ENCODE results near the gene KRTAP3-3.
"Not testable (repeated sequence)": the region's sequence is repeated elsewhere in the genome, so short reads cannot be mapped to it uniquely, and the experiment has no call there.

Gene KRTAP3-3

DNA sequence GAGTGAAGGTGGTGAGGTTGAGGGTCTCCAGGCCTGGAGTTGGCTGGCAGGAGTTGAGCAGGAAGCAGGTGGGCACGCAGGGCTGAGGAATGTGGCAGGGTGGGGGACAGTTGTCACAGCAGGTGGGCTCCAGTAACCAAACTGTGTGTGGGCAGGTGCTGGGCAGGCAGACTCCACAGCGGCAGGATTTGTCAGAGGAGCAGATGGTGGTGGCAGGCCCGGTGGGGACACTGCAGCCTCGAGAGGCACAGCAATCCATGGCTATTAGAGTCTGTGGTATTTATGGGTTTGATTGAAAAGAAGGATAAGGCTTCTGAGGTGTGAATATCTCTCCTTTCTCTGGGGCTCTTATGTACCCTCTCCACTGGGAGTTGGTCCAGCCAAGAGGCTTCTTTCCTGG lies at the start of gene KRTAP3-3:
Gene KRTAP3-3, minus strand, starts transcription at position 326 of the 400 bp plus-strand sequence. Its CDS starts 67 bp downstream, at position 259.
- DNase-seq = no peak

DNA sequence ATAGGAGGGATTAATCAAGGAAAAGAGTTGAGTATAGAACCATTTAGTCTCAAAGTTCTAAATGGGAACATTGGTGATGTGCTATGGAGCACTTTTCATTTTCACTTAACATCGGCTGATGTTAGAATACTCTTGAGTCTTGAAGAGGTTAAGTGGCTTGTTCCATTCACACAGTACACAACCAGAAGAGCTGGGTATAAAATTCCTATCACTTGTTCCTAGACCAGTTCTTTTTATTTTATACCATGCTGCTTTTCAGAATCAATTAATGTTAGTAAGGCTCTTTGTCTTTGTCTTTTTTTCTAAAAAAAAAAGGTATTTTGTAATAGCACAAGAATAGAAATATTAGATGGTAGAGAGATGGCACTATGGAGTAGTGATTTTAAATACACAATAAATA lies 49.0 kb upstream of the KRTAP3-3 start:
- DNase-seq = no peak

DNA sequence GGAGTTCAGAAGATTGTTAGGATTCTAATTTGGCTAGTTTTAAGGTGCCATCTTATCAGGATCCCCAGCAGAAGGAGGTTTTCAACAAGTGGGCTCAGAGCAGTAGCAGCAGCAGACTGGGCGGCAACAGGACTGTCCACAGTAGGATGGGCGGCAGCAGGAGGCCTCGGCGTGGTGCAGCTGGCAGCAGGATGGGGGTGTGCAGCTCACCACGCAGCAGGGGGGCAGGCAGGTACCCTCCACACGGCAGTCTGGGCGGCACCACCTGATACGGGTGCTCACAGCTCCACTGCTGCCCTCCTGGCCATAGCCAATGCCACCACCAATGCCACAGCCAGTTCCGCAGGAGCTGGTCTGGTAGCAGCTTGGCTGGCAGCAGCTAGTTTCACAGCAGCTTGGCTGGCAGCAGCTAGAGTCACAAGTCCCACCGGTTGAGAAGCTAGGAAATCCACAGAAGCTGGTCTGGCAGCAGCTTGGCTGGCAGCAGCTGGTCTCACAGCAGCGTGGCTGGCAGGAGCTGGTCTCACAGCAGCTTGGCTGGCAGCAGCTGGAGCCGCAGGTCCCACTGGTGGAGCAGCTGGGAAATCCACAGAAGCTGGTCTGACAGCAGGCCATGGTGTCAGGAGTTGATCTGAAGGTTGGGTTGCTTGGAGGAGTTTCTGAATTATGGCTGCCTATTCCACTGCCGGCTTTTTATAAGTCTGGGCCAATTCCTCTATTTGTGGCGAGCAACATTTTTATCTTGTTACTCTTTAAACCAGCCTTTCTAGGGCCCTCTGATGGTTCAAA lies 47.0 kb upstream of the KRTAP3-3 start, which contains the start of gene KRTAP1-1:
Gene KRTAP1-1, minus strand, starts transcription at position 668 of the 789 bp plus-strand sequence. Its CDS starts 53 bp downstream, at position 615.
- not testable (repeated sequence) for DNase-seq

DNA sequence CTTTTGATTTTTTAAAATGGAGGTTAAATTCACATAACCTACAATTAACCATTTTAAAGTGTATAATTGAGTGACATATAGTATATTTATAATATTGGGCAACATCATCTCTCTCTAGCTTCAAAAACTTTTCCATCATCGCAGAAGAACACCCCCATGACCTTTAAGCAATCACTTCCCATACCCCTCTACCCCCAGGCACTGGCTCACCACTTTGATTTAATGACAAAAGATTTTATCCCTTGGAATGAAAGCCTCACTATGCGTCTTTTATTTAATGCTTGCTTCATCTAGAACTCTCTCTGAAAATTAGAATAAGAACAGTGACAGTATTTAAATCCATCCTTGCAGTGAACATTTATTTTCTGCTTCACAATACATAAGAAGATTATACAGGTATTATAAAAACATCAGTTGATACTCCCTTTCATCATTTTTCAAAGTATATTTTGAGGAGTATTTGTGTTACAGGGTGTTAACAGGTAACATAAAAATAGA lies 43.9 kb upstream of the KRTAP3-3 start:
- DNase-seq = no peak

DNA sequence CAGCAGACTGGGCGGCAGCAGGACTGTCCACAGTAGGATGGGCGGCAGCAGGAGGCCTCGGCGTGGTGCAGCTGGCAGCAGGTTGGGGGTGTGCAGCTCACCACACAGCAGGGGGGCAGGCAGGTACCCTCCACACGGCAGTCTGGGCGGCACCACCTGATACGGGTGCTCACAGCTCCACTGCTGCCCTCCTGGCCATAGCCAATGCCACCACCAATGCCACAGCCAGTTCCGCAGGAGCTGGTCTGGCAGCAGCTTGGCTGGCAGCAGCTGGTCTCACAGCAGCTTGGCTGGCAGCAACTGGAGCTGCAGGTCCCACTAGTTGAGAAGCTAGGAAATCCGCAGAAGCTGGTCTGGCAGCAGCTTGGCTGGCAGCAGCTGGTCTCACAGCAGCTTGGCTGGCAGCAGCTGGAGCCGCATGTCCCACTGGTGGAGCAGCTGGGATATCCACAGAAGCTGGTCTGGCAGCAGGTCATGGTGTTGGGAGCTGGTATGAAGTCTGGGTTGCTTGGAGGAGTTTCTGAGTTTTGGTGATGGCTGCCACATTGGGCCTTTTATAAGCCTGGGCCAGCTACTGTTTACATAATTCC lies 40.5 kb upstream of the KRTAP3-3 start, which contains the start of gene KRTAP1-3:
Gene KRTAP1-3, minus strand, starts transcription at position 529 of the 590 bp plus-strand sequence. Its CDS starts 53 bp downstream, at position 476.
- not testable (repeated sequence) for DNase-seq

DNA sequence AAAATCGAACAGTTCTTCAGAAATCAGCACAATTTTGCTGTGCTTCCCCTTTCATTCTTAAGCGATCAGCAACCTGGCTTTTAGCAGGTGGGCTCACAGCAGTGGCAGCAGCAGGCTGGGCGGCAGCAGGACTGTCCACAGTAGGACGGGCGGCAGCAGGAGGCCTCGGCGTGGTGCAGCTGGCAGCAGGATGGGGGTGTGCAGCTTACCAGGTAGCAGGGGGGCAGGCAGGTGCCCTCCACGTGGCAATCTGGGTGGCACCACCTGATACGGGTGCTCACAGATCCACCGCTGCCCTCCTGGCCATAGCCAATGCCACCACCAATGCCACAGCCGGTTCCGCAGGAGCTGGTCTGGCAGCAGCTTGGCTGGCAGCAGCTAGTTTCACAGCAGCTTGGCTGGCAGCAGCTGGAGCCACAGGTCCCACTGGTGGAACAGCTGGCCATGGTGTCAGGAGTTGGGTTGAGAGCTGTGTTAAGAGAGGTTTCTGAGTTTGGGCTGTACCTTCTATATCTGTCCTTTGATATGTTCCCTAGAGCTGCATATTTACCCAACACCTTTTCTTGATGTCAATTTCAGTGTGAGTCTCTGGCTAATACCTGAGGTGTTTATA lies 35.8 kb upstream of the KRTAP3-3 start, which contains the start of gene KRTAP1-4:
Gene KRTAP1-4, minus strand, starts transcription at position 563 of the 613 bp plus-strand sequence. Its CDS starts 117 bp downstream, at position 446.
- no peak for DNase-seq

DNA sequence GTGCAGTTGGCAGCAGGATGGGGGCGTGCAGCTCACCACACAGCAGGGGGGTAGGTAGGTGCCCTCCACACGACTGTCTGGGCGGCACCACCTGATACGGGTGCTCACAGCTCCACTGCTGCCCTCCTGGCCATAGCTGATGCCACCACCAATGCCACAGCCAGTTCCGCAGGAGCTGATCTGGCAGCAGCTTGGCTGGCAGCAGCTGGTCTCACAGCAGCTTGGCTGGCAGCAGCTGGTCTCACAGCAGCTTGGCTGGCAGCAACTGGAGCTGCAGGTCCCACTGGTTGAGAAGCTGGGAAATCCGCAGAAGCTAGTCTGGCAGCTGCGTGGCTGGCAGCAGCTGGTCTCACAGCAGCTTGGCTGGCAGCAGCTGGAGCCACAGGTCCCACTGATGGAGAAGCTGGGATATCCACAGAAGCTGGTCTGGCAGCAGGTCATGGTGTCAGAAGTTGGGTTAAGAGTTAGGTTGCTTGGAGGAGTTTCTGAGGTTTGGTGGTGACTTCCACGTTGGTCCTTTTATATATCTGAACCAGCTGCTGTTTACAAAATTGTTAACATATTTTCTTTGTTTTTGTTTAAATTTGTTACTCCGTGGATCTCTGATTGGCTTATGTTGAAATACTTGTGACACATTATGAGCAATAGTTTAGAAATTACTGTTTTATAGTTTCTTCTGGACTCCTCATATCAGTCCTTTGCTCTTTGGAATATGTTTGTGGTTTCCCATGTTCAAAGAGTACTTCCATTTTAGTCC lies 32.9 kb upstream of the KRTAP3-3 start, which contains the start of gene KRTAP1-5:
Gene KRTAP1-5, minus strand, starts transcription at position 494 of the 757 bp plus-strand sequence. Its CDS starts 53 bp downstream, at position 441.
- DNase-seq = no peak

DNA sequence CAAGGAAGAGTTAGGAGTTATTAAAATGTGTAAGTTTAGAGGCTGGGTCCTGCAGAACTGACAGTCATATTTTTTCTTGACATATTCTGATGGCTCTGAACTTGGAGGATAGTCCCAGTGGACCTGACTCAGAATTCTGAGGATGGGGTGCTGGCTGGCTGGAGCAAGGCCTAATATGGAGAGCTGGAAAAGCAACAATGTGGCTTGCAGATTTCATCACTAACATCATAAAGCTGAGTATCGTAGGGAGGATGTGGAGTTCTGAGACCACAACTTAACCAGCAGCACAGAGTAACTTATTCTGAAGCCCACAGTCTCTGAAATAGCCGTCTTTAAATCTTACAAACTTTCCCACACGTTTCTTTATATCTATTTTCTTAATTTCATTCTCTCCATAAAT lies 30.7 kb upstream of the KRTAP3-3 start:
- no peak for DNase-seq

DNA sequence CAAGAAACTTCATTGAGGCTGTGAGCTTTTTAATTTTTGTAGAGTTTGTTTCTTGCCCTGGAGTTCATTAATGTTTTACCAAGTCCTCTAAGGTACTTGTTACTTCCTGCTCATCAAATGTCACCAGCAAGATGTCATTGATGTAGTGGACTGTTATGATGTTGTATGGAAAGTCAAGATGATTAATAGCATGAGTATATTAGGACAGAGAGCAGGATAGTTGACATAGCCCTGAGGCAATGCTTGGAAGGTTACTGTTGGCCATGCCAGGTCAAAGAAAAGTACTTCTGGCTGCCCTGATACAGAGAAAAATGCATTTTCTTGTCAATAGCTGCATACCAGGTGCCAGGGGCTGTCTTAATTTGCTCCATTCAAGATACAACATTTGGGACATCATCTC lies 26.4 kb upstream of the KRTAP3-3 start:
- no peak for DNase-seq

DNA sequence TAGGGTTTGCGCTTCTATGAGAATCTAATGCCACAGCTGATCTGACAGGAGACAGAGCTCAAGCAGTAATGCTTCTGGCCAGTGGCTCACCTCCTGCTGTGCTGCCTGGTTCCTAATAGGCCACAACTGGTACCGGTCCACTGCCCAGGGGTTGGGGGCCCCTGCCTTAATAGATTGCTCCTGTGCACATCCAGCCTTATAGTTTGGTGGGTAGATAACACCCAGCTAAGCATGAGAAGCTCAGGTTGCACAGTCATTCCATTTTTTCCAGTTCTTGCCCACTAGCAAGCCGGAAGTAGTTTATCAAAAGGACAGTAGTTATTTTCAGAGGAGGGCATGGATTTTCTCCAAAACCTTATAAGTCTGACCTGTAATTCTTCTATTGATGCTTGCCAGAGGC lies 25.5 kb upstream of the KRTAP3-3 start:
- DNase-seq = no peak

DNA sequence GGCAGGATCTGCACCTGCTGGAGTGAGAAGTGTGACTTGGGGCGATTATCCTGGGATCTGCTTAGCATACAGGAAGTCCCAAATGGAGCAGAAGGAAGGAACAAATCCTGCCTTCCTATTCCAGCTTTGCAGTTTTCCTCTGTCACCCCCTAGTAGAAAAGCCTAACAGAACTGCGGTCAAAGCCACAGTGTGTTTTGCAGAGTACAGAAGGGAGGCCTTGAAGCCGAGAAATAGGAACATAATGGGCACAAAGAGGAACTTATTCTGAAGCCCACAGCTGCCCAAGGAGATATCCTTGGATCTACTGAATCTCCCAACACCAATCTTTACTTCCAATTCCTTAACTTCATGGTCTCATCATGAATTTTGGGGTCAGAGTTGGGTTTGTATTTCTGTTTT lies 24.6 kb upstream of the KRTAP3-3 start:
- no peak for DNase-seq

DNA sequence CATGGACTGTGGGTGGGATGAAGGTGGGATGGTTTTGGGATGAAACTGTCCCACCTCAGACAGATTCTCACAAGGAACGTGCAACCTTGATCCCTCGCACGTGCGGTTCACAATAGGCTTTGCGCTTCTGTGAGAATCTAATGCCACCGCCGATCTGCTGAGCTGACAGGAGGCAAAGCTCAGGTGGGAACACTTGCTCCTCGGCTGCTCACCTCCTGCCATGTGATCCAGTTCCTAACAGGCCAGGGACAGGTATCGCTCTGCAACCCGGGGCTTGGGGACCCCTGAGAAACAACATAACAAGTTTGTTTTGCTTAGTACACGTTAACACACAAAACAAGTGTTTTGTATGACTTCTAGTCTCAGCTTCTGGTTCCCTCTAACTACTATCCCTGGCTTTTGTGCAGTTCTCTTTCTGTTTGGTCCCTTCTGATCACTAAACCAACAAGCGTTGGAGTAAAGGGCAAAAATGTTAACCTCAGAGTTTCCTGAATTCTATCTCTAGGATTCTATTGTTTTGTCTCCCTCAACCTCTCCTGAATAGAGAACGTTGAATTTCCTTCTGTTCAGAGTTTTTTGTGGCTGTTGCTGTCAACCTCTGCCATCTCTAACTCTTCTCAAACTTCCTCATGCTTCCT lies 22.7 kb upstream of the KRTAP3-3 start:
- DNase-seq = no peak

DNA sequence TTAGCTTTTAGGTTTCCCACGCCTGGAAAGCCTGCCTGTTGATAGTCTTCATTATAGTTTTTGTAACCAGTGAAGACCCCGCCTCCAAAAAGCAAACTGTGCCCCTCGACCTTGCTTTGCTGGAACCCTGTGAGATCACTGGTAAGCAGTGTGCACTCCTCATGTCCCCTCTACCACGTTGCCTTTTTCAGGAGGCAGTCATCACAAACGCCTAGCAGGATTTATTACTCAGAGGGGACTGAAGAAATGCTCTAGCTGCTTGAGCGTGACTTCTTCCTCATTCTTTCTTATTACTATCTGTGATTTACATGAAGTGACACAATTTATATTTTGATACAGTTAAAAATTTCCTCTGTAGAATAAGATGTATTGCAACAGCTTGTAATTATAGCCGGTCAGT lies 21.5 kb upstream of the KRTAP3-3 start:
- DNase-seq = no peak

DNA sequence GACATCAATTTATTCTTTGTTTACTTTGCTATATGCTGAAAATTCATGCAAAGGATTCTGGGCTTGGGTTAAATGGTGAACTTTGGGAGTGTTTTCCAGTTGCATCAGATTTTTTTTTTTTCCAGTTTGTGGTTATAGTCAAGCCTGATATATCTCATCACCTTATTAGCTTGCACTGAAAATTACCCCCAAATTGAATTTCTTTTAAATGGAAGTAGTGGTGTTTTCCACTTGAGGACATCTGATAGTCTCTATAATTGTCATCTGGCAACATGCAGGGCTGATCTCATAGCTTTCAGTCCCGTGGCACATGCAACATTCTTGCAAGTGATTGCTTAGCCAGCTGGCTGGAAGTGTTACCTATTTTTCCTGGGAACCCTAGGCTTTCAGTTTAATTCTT lies 19.6 kb upstream of the KRTAP3-3 start:
- DNase-seq = no peak

DNA sequence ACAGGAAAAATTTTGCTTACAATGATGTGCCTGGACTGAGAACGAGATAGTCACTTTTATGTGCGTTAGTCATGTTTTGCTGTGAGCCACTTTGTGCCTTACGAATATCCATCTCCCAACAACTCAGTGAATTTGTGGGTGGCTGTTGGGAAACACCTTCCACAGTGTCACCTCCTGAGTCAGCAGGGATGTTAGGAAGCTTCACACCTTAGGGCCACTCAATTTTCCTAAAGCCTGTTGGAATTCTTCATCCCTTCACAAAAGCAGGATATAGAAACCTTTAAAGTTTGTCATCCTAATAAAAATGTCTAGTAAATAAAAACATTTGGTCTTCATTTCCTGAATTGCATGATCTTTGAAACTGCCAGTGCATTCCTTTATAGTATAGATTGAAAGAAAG lies 19.2 kb upstream of the KRTAP3-3 start:
- no peak for DNase-seq

DNA sequence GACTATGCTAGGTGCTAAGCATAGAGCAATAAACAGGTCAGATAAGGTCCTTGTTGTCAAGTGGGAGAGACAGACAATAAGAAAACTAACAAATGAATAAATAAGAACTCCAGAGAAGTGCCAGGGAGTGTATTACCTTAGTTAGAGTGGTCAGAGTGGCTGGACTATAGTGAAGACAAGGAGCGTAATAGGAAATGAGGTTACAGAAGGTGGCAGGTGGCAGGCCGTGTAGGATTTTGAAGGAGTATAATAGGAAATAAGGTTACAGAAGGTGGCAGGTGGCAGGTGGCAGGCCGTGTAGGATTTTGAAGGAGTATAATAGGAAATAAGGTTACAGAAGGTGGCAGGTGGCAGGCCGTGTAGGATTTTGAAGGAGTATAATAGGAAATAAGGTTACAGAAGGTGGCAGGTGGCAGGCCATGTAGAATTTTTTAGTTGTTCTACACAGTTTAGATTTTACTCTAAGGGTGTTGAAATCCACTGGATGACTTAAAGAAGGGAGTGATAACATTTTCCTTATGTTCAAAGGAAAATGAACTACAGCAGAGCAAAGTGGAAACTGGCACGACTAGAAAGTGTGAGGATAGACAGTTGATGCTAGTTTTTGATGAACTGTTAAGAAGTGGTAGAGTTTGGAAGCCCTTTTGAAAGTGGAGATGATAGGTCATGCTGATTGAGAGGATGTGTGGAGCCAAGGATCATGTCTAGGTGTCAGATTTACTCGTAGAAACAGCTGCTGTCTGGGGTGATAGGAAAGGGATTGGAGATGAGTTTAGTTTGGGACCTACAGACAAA lies 18.6 kb upstream of the KRTAP3-3 start:
- DNase-seq = no peak

DNA sequence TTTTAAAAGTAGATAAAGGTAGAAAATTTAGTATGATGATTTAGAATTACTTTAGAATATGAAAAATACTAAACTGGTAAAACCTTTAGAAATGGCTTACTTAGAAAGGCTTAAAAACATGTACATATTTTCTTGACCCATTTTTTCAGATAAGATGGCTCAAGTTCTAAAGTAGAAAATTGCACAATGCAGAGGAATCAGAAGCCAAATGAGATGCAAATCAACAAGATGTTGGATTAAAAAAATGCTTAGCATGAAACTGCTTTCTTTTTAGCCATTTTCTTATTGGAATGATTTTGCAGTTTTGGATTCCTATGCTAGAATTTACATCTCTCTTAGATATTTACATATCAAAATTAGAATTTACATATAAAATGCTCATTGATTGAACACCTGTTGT lies 16.5 kb upstream of the KRTAP3-3 start:
- no peak for DNase-seq

DNA sequence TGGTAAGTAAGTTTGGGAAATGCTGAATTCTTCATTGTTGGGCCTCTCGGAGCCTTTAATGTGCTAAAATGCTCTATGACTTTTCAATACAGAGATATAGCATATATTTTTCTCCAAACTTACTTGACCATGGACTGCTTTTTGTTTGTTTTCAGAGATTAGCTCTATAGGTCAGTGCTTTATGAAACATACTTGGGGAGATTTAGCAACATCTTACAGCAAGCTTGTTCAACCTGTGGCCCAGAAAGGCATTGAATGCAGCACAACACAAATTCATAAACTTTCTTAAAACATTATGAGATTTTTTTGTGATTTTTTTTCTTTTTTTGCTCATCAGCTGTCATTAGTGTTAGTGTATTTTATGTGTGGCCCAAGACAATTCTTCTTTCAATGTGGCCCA lies 16.0 kb upstream of the KRTAP3-3 start:
- DNase-seq = no peak

DNA sequence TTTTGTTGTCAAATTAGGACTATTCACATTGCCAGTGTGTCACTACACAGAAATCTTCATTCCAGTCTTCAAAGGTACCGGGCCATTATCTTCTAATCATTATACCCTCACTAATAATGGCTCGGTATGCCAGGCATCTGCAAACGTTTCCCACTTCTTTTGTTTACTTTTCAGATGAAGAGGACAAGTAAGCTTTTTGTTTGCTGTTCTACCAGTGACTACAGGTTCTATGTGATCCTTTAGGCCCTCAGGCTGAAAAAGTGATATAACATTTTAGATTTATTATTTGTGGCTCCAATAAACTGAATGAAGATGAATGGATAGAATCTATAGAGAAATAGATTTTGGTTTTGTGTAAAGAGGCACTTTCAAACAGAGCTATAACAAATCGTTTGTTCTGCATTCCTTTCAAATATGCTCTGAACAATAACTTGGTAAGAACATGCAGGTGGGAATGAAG lies 15.4 kb upstream of the KRTAP3-3 start:
- no peak for DNase-seq

DNA sequence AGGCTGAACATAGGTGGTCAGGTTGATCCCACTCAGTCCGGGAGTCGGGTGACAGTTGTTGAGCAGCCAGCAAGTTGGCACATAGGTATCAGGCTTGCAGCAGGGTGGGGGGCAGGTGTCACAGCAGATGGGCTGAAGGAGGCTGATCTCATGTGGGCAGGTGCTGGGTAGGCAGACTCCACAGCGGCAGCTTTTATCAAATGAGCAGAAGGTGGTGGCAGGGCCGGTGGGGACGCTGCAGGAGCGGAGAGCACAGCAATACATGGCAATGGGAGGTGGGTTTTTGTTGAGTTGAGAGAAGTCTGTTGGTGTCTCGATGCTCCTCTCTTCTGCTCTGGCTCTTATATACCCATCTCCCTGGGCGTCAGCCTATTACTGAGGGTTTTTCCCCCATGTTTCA lies 14.8 kb upstream of the KRTAP3-3 start, which contains the start of gene KRTAP3-1:
Gene KRTAP3-1, minus strand, starts transcription at position 318 of the 400 bp plus-strand sequence. Its CDS starts 54 bp downstream, at position 264.
- no peak for DNase-seq

DNA sequence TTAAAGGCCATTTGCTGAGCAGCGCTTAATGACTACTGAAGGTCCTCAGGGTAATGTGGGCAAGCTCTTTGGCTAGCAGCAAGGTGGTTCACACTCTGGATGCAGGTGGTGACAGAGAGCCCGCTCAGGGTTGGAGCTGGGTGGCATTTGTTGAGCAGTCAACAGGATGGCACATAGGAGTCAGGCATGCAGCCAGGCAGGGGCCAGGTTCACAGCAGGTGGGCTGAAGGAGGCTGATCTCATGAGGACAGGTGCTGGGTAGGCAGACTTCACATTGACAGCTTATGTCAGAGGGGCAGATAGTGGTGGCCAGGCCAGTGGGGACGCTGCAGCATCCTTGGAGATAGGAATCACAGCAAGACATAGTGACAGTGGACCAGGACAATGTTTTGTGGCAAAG lies 10.4 kb upstream of the KRTAP3-3 start:
- DNase-seq = no peak

All from KG1 (cell line).